ELR (cell line): ENCODE measurements around the gene IRF3.
A peak's percentile ranks its signal among the peaks of the same experiment; 100 is the strongest.

Experiments used
- DNase-seq: peaks from one replicate; pipeline ENCODE4 v3.0.0-alpha.2; 2015; ENCODE audit warnings: low read depth

Gene IRF3

DNA sequence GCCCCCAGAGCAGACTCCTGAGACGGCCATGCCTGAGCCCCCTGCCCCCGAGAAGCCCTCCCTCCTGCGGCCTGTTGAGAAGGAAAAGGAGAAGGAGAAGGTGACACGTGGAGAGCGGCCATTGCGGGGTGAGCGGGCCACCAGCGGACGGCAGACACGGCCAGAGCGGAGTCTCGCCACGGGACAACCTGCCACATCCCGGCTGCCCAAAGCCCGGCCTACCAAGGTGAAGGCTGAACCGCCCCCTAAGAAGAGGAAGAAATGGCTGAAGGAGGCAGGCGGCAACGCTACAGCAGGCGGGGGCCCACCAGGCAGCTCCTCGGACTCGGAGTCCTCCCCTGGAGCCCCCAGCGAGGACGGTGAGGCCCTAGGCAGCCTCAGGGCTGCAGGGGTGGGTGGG is 49.8 kb downstream of the IRF3 start:
- no peak for DNase-seq

DNA sequence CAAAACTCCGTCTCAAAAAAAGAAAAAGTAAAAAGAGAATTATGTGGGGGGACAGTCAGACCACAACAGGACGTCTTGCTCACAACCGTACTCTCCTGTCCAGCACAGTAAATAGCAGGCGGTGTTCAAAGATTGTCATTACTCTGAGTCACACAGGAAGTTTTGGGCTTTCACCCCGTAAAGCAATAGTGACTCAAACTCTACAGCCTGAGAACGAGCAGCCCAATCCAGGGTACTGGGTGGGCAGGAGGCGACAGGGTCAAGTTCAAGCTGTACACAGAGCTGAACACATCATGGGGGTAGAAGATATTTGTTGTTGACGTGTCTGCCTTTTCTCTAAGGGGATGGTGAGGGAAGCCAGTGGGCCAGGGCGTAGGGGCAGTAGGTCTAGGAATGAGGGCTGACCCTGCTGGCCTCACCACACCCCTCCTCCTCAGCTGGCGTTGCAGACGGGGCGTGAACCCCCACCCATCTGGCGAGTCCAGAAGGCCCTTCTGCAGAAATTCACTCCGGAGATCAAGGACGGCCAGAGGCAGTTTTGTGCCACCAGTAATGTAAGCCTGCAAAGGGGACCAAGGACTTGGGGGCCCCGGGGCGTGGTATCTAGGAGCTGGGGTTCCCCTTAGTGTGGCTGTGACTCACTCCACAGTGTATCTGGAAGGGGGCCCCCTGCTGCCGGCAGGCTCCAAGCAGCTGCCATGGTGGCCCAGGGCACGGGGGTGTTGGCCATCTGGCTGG is 51.4 kb downstream of the IRF3 start:
- peak; percentile 96 for DNase-seq

DNA sequence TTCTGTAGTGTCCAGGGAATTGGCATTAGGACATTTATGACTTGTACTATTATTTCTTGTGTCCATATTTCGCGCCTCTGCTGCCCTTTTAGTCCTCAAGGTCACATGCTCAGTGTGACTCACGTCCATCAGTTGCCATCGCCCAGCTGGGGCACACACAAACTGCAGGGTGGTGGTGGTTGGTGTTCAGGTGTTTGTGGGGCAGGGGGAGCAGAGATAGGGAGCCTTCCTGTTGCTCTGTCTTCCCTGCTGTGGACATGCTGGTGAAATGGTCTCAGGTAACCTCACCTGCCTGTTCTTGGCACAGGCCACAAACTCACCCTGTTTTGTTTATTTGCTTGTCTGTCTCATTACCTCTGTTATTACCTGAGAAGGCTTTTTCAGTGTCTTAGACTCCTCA is 52.3 kb downstream of the IRF3 start:
- DNase-seq, result peak; percentile 66
